NK-92 treated with Interleukin-12 subunit alpha and Interleukin-12 subunit beta, amount 100 ng/mL, for 24 hours (cell line): ENCODE data around the gene CCNYL1.

Experiments used
- DNase-seq: peaks from one replicate; lab custom pipeline; 2025; lab: John Stamatoyannopoulos, UW

Gene CCNYL1

GRCh38 chr2:207766041-207766551 is 54.7 kb downstream of the CCNYL1 start:
- DNase-seq, result no peak

GRCh38 chr2:207766697-207767460 is 55.4 kb downstream of the CCNYL1 start:
- DNase-seq, result no peak

GRCh38 chr2:207767461-207768167 is 56.2 kb downstream of the CCNYL1 start:
- no peak for DNase-seq

DNA sequence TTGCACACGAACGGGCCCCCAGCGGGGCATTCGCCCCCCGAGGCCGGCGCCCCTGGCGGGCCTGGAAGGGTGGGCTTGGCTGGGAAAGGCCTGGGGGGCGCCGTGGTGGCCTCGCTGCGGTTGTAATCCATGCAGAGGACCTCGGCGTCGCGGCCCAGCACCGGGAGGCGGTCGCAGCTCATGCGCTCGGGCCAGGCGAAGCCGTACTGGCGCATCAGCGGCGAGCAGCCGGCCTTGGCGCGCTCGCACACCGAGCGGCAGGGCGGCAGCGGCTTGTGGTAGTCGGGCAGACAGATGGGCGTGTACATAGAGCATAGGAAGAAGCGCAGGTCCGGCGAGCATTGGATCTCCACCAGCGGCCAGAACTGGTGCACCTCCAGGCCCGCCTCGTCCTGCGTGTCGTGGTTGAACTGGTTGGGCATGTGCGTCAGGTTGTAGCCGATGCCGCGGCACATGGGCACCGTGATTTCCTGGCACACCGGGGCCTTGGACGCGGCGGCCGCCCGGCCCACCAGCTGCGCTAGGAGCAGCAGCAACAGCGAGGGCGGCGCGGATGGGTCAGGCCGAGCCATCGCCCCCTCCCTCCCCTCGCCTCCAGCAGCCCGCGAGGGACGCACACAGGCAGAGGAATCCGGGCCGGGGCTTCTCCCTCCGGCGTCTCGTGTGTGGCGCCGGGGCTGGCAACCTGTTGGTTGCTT is 56.9 kb downstream of the CCNYL1 start:
- no peak for DNase-seq

GRCh38 chr2:207768866-207769596 is 57.6 kb downstream of the CCNYL1 start:
- no peak for DNase-seq

- no peak for DNase-seq
Observed at GRCh38 chr2:207770602-207771404, 59.4 kb downstream of the CCNYL1 start.

DNA sequence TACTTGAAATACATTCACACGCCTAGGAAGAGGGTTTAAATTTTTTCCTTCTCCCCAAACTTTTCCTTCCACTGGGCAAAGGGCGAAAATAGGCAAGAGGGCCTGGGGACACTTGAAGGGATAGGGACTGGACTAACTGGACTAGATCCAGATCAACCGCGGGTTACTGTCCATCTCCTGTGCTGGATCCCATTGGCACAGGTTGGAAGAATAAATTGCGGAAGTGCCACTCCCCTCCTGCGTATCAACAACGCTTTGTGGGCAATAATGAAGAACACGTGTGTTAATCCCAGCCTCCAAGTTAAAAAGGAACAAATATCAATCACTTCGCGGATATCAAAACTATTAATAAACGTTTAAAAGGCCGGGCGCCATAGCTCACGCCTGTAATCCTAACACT is 60.0 kb downstream of the CCNYL1 start:
- DNase-seq, result no peak

DNA sequence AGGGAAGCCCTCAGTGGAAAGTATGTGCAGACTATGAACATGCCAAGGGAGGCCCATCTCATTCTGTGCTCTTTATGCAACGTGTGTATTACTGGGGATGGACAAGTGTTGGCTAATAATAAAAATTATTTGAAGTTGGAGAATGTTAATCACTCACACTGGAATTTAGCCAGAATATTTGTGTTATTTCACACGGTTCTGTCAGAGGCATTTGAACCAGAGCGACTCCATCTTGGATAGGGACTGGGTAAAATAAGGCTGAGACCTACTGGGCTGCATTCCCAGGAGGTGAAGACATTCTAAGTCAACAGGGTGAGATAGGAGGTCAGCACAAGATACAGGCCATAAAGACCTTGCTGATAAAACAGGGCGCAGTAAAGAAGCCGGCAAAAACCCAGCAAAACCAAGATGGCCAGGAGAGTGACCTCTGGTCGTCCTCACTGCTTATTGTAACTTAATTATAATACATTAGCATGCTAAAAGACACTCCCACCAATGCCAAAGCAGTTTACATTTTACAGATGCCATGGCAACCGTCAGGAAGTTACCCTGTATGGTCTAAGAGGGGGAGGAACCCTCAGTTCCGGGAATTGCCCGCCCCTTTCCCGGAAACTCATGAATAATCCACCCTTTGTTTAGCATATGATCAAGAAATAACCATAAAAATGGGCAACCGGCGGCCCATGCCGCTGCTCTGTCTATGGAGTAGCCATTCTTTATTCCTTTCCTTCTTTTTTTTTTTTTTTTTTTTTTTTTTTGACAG is 60.8 kb downstream of the CCNYL1 start:
- no peak for DNase-seq

DNA sequence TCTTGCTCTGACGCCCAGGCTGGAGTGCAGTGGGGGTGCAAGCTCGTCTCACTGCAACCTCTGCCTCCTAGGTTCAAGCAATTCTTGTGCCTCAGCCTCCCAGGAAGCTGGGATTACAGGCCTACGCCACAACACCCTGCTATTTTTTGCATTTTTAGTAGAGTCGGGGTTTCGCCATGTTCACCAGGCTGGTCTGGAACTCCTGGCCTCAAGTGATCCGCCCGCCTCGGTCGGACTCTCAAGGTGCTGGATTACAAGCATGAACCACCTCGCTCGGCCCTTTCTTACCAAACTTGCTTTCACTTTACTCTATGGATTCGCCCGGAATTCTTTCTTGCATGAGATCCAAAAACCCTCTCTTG is 61.4 kb downstream of the CCNYL1 start:
- no peak for DNase-seq

- no peak for DNase-seq
Observed at GRCh38 chr2:207775473-207775872, 64.0 kb downstream of the CCNYL1 start.

DNA sequence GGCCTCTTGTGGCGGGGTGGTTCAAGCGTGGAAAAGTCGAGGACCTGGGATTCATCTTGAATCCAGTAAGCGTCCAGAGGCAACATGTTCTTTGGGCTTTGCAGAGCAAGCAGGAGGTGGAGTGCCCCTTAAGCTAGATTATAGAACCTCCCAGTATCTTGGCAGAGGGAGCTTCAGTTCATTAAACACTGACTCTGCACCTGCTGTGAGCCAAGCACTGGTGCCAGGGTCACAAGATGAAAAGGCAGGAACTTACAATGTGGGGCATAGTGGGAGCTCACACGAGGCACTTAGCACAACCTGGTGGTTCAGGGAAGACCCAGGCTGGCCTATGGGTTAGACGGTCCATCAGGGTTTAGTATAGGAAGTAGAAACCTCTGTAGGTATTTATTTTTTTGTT is 65.7 kb downstream of the CCNYL1 start:
- DNase-seq, result no peak

- no peak for DNase-seq
Observed at GRCh38 chr2:207778298-207778882, 67.0 kb downstream of the CCNYL1 start.

DNA sequence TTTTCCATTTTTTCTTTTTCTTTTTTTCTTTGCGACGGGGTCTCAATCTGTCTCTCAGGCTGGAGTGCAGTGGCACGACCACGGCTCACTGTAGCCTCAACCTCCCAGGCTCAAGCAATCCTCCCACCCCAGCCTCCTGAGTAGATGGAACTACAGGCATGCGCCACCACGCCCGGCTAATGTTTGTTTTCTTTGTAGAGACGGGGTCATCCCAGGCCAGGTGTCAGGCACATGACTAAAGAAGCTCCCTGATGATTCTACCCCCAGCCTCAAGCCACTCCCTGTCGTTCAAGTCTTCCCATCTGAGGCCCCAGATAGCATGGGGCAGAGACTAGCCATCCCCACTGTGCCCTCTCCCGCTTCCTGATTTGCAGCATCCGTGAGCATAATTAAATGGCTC is 68.1 kb downstream of the CCNYL1 start:
- no peak for DNase-seq

DNA sequence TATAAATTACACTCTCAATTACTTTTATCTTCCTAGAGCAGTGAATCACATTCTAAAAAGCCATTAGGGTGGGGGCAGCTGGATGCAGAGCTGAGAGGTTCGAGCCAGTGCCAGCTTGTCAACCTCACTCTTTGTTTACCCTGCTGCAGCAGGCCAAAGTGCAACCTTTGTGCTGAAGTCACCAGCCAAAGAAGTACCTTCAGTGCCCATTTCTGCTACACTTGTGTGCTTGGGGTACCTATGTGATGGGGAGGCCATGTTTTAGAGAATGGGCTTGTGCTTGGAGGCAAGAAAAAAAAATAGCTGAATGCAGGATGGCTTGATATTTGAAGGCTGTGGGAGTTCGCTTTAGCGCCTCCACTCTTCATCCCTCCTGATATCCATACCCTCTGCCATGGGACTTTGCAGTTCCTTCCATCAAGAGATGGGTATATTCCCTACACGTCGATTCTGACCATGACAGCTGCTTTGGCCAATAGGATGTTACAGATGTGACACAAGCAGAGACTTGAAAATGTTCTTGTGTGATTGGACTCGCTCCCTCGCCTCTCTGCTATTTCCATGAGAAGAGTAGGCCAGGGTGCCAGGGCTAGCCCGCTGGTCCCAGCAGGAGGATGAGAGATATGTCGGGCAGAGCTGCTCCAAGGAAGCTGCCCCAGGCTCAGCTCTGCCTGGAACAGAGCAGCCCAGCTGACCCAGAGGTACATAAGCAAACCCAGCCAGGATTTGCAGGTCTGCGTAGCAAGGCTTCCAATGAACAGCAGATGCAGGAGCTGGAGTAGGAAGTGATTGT is 71.0 kb downstream of the CCNYL1 start:
- no peak for DNase-seq

DNA sequence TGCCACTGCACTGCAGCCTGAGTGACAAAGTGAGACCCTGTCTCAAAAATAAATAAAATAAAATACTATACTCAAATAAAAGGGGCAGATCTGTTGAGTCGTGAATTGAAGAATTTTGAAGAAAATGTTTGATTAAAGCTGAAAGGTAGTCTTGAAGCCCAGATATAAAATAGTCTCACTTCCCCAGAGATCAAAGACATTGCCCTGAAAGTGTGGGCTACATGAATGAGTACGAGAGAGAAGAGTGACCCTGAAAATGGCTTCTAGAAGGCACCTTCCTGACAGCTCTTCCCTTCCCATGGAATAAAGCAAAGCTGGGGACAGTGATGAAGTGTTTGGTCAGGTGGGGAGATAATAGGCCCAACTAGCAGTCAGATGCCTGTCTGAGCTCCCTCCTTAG is 72.1 kb downstream of the CCNYL1 start:
- no peak for DNase-seq

DNA sequence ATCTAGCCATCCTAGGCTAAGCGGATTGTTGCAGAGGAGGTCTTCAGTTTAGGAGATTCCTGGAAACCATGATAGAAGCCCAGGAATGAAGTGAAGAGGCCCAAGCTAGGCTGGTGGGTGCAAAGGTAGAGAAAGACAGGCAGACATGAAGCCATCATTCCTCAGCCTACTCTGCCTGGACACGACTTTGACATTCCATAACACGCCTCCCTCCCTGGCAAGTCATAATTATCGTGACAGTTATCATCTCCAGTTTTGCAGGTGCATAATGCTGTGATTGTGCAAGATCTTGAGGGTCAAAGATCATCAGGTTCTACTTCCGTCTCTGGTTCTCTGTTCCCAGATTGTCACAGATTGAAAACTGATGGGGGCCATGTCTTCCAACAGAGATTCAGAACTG is 73.5 kb downstream of the CCNYL1 start:
- DNase-seq, result no peak

DNA sequence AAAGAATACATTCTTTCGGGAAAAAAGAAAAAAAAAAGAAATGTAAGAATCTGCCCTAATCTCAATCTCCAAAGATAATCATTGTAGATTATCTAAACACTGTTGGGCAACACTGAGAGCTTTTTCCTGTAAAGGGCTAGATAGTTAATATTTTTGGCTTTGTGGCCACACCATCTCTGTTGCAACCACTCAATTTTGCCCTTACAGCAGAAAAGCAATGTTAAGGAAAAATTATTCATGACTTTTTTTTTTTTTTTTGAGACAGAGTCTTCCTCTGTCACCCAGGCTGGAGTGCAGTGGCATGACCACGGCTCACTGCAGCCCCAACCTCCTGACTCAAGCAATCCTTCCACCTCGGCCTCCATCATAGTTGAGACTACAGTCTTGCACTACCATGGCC is 75.6 kb downstream of the CCNYL1 start:
- no peak for DNase-seq

DNA sequence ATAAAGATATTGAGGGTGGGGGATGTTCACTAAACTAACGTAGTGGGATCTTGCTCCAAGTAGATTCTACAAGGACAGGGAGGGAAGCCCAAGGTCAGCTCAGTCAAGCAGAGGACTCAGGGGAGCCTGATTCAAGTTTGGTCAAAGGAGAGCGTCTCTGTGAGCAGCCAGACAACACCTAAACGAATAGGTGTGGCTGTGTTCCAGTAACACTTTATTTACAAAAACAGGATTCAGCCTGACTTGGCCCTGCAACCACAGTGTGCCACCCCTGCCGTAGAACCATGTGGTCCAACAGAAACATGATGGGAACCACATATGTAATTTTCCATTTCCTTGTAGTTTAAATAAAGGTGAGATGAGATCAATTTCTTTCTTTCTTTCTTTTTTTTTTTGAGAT is 76.4 kb downstream of the CCNYL1 start:
- no peak for DNase-seq

GRCh38 chr2:207790898-207791297 is 79.5 kb downstream of the CCNYL1 start:
- no peak for DNase-seq
